ENCODE measurements around the gene CREG1. TPM values are rescaled to one million over a fixed set of nuclear protein-coding genes. Genes with fewer than 3 reads are reported as not detected.

Gene CREG1
- total RNA-seq, 1 donor from 2014 or later, result 157 TPM

GRCh38 chr1:167532964-167533824 lies 20.4 kb downstream of the CREG1 start:
- no peak for DNase-seq (ENCODE audit: low spot score)

- DNase-seq (ENCODE audit: low spot score), result no peak
Measured at GRCh38 chr1:167532375-167532774, 21.2 kb downstream of the CREG1 start.

DNA sequence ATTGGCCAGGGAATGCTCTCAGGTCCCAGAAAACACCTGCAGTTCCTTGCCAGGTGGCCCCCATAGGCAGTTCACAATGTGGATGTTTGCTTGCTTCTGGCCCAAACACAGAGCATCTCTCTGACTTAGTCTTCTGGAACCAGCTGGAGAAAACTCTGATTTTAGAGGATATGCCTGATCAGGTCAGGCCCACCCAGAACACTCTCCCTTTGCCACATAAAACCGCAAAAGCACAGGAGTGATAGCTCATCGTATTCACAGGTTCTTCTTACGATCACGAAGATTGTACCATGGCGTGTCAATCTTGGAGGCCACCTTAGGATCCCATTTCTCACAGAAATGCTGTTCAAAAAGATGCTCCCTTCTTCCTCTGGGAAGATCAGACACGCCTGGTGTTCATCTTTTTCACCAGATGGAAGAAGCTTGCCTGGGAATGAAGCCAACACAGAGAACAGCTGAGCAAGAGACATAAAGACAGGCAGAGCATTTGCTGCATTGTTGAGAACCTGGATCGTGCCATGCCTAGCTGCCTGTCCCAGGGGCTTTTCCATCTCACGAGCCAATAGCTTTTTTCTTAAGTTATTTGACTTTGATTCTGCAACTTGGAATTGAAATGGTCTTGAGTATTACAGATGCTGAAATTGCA lies 23.6 kb downstream of the CREG1 start:
- DNase-seq (ENCODE audit: low spot score), result peak; percentile 40

DNA sequence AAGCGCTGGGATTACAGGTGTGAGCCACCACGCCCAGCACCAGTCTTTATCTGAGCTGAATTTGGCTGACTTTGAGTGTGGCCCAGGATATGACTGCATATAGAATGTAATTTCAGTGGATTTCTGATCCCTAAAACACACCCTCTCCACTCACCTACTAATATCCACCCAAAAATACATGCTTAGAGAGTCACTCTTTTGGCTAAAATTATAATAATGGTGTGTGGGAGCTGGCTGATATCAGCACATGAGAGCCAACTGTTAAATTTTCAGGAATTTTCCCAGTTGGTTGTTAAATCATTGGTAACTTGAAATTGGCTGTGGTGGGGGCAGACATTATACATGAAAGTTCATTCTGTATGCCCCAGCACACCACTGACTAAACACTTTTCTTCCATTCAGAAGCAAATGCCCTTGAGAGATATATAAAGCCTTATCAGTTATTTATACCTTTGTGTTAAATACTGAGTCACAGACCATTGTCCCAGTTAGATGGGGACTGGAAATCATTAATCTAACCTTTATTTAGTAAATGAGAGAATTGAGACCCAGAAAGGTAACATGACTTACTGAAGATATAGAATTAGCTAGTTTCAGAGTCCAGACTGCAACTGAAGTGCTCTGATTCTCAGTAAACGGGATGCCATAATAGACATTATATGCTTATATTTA lies 25.4 kb downstream of the CREG1 start:
- no peak for DNase-seq (ENCODE audit: low spot score)

GRCh38 chr1:167526667-167527383 lies 26.7 kb downstream of the CREG1 start:
- DNase-seq (ENCODE audit: low spot score), result no peak

- no peak for DNase-seq (ENCODE audit: low spot score)
Measured at GRCh38 chr1:167524651-167525050, 28.9 kb downstream of the CREG1 start.

DNA sequence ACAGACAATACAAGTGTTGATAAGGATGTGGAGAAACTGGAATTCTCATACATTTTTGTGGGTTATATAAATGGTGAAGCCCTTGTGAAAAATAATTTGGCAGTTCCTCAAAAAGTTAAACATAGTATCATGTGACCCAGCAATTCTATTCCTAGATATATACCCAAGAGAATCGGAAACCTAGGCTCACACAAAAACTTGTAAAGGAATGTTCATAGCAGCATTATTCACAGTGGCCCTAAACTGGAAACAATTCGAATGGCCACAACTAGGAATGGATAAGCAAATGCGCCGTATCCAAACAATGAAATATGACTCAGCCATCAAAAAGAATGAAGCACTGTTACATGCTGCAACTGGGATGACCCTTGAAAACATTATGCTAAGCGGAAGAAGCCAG lies 31.3 kb downstream of the CREG1 start:
- no peak for DNase-seq (ENCODE audit: low spot score)

DNA sequence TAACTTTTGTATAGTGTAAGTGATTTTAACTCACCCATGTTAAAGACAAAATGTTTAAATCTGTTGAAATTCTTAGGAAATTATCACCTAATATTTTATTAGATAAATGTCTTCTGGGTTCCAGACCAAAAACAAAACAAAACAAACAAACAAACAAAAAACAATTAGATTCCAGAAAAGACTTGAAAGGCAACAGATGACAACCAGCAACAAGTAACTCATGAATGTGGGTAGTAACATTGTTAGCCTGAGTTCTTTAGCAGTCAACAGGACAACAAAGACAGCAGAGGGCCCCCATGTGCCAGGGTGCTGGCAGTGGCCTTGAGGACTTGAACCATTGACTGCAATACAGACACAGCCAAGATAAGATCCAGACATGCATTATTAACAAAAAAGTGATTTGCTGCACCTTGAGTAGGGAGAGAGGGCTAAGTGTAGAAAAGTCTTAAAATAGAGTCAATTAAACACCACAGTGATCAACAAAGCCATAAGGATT lies 32.8 kb downstream of the CREG1 start:
- DNase-seq (ENCODE audit: low spot score), result peak; percentile 42

DNA sequence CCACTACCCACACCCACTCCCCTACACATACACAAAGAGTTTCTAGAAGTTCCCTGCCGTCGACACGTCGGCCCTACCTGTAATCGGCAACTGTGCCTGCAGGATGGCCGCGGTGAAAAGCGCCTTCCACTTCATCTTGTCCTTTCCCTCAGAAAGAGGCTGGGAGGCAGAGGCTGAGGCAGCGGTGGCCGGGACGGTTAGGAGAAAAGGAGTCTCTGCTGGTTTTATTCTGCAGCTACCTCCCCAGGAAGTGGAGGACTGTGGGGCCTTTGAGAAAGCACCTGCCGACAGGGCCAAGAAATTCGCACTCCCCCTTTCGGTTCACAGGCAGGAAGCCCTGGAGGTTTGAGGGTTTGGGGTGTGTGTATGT lies 35.2 kb downstream of the CREG1 start, which contains the start of gene CD247:
TSS of gene CD247 (minus strand) at position 199 of the 370 bp plus-strand sequence. CDS start at position 135, 64 bp downstream.
- no peak for DNase-seq (ENCODE audit: low spot score)

DNA sequence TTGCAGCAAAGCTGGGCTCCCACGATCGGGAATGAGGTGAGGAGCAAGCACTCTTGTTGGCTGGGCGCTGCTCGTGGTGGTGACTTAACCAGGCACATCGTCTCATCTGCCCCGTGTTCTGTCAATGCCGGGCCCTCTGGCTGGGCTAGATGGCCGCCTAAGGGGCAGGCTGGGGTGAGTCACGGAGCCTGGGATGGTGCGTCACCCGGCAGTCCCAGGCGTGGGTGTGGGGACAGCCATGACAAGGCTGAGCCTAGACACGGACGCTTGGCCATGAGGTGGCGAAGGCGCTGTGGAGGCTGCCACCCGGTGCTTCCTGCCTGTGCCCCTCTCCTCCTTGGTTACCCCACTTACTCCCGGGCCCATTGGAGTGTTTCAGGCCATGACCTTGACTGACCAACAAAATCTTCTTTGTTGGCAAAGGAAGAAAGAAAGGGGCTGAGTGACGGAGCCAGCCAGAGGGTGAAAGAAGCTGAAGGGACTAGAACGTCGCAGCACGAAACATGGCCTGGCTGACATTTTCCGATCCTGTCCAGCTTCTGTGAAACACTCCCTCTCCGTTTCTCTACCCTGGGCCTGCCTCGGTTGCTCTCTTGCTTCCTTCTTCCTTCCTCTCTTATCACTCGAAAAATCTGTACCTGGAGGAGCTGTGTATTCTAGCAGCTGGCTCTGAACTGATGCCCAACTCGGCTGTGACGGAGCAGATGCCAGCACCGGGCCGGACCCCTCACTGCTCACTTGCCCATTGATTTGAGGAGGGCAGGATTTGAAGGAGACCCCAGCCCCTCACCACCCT lies 35.8 kb downstream of the CREG1 start:
- no peak for DNase-seq (ENCODE audit: low spot score)

GRCh38 chr1:167516404-167517388 lies 36.9 kb downstream of the CREG1 start:
- no peak for DNase-seq (ENCODE audit: low spot score)

- DNase-seq (ENCODE audit: low spot score), result no peak
Measured at GRCh38 chr1:167515893-167516321, 37.7 kb downstream of the CREG1 start.

DNA sequence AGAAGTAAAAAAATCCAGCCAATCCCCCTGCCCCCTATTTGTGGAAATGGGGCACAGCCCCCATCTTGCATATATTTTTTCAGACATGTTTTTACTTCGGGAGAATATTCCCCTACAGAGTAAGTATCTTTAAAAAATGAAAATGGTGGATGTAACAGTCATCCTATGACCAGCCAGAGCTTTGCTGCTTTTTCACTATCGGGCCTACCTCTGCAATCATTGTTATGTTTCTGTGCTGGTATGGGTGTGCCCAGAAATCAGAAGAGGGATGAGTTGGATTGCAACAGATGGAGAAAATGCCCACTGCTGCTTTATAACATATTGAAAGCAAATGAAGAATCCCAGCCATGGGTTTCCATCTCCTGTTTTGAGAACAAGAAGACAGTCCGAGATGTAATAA lies 38.1 kb downstream of the CREG1 start:
- DNase-seq (ENCODE audit: low spot score), result no peak

GRCh38 chr1:167514288-167514687 lies 39.3 kb downstream of the CREG1 start:
- DNase-seq (ENCODE audit: low spot score), result no peak

GRCh38 chr1:167512046-167512654 lies 41.4 kb downstream of the CREG1 start:
- DNase-seq (ENCODE audit: low spot score), result no peak

- DNase-seq (ENCODE audit: low spot score), result no peak
Measured at GRCh38 chr1:167511374-167511986, 42.1 kb downstream of the CREG1 start.

DNA sequence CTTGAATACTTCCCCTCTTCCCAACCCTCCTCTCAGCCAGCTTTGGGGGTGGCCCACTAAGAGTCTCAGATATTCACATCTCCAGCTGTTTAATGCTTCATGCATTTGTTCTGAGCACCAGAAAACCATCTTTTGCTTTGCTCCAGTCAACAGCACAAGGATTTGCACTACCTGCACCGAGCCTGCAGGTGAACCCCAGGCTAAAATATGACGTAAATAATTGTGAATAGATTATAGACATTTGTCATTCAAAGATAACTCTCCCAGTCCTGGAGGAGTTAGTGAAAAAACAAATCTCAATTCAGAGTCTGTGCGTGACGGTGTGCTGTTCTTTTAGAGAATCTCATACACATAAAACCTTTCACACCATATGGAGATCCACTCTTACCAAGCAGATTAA lies 42.7 kb downstream of the CREG1 start:
- DNase-seq (ENCODE audit: low spot score), result no peak

DNA sequence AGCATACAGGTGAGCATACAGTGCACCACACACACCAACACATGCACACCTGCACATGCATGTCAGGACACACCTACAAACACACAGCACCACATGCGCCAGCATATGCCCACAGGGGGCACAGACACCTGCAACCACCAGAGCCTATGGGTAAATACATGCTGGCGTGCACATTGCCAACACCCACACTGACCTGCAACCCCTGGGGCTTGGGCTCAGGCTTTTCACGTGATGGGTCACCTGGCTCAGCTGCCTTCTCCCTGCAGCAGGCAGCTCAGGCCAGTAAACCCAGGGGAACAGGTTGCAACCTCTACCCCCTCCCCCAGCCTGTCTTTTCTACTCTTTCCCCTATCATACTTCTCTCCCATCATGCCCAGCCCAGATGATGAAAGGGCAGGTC lies 43.3 kb downstream of the CREG1 start:
- no peak for DNase-seq (ENCODE audit: low spot score)

DNA sequence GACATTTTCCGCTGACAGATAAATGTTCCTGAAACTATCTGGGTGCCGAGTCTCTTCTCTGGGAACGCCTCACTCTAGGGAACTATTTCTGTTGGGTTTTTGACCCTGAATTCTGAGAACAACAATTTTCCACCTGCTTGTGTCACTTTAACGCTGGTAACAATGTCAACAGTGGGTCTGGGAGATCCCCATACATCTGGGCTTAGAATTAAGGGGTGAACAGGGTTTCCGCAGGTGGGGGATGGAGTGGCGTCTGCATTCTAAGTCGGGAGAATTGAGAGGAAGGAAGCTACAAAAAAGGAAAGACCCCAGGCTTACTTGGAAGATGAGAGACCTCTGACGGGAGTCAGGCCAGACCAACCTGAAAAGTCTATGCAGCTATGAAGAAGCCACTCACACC lies 44.0 kb downstream of the CREG1 start:
- DNase-seq (ENCODE audit: low spot score), result no peak
